MCF 10A (cell line): Measurements from ENCODE around the gene ADGRL3. TPM values are rescaled to one million over a fixed set of nuclear protein-coding genes. Genes with fewer than 3 reads are reported as not detected.
"Not testable (repeated sequence)": the region's sequence is repeated elsewhere in the genome, so short reads cannot be mapped to it uniquely, and the experiment has no call there.

Experiments
- BruUV-seq: library from RNA; stranded (reverse); fragments of 400-500 nt; replicated peaks from 2 replicates; lab custom pipeline; 2021; lab: Mats Ljungman, UMichigan
- CTCF ChIA-PET: fragments of 300-600 bp; sonication (Branson Sonifier 250); formaldehyde crosslinking; extraction: SDS; loops from one replicate; lab custom pipeline; 2021; ENCODE audit warnings: antibody characterized with exemption, inconsistent platforms; lab: Yijun Ruan, JAX
- POLR2A ChIA-PET: fragments of 300-600, 350-650 bp; sonication (Branson Sonifier 250); formaldehyde crosslinking; extraction: SDS; loops from one replicate; lab custom pipeline; 2020; ENCODE audit warnings: antibody characterized with exemption, inconsistent platforms; lab: Yijun Ruan, JAX
- DNase-seq: peaks from one replicate; pipeline ENCODE4 v3.0.0-alpha.2; 2018; ENCODE audit not compliant: unreplicated experiment
- H3K27ac Mint-ChIP-seq: one replicate; pipeline ENCODE4 v1.8.0; 2022; ENCODE audit warnings: mild to moderate bottlenecking, low read depth, mixed read lengths; ENCODE audit not compliant: unreplicated experiment
- H3K27me3 Mint-ChIP-seq: one replicate; pipeline ENCODE4 v1.8.0; 2022; ENCODE audit warnings: mixed read lengths; ENCODE audit not compliant: insufficient read depth, unreplicated experiment
- H3K36me3 Mint-ChIP-seq: one replicate; pipeline ENCODE4 v1.8.0; 2022; ENCODE audit warnings: mild to moderate bottlenecking, moderate library complexity, mixed read lengths; ENCODE audit not compliant: insufficient read depth, unreplicated experiment
- H3K4me1 Mint-ChIP-seq: one replicate; pipeline ENCODE4 v1.8.0; 2022; ENCODE audit warnings: mixed read lengths; ENCODE audit not compliant: insufficient read depth, unreplicated experiment
- H3K4me3 Mint-ChIP-seq: one replicate; pipeline ENCODE4 v1.8.0; 2022; ENCODE audit warnings: mild to moderate bottlenecking, moderate library complexity, mixed read lengths; ENCODE audit not compliant: unreplicated experiment
- H3K9me3 Mint-ChIP-seq: one replicate; pipeline ENCODE4 v1.8.0; 2022; ENCODE audit warnings: mixed read lengths; ENCODE audit not compliant: unreplicated experiment
- CTCF ChIP-seq: fragments of 200-600 bp; IDR thresholded peaks from one replicate; pipeline ENCODE4 v1.8.0; 2022; ENCODE audit warnings: antibody characterized with exemption, mild to moderate bottlenecking; ENCODE audit not compliant: unreplicated experiment
- intact Hi-C: fragments of 100-400 bp; cut with micrococcal nuclease; formaldehyde crosslinking; loops from 2 replicates; pipeline ENCODE4 v1.14.1; 2022
- total RNA-seq: library from RNA; stranded (reverse); gene quantifications from 2 replicates; pipeline ENCODE4 v1.2.3, GENCODE V29; 2022

ADGRL3 gene
- total RNA-seq, 1 experiment from 2014 or later = 3.6 TPM

DNA sequence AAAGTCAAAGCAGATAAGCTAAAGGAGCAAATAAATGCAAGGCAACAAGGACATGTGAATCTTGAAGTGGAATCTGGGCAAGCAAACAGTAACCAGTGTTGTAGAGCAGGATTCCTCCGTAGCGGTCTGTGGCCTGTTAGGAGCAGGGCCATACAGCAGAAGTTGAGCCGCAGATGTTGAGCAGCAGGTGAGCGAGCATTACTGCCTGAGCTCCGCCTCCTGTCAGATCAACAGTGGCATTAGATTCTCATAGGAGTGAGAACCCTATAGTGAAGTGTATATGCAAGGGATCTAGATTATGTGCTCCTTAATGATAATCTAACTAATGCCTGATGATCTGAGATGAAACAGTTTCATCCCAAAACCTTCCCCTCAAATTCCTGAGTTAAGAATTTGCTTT lies 550.7 kb downstream of the ADGRL3 start:
- intact Hi-C loops = no loop called here
- no peaks in the 10 kb centered on the region for H3K27me3 Mint-ChIP-seq
- H3K4me1 Mint-ChIP-seq = no peaks in the 10 kb centered on the region
- no peaks in the 10 kb centered on the region for H3K36me3 Mint-ChIP-seq
- H3K27ac Mint-ChIP-seq = no peak overlapping the region
- CTCF ChIA-PET = interaction anchor here (0.6 kb wide), 1 partner anchor 127 kb away, joined by 3 read pairs; no protein-coding TSS in a partner anchor
- POLR2A ChIA-PET = no interaction called here
- H3K4me3 Mint-ChIP-seq = no peak overlapping the region
- DNase-seq = no peak
- TF ChIP-seq CTCF = no peak
- H3K9me3 Mint-ChIP-seq = no peaks in the 10 kb centered on the region
- BruUV-seq = no TSS peak

DNA sequence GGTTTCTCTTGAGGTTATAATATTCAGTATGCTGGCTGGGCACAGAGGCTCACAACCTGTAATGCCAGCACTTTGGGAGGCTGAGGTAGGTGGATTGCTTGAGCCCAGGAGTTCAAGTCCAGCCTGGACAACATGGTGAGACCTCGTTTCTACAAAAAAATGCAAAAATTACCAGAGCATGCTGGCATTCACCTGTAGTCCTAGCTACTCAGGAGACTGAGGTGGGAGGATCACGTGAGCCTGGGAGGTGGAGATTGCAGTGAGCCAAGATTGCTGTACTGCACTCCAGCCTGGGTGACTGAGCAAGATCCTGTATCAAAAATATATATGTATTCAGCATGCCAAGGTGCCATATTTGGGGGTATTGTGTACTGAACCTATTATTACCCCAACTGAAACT lies 552.5 kb downstream of the ADGRL3 start:
- no peak overlapping the region for H3K4me3 Mint-ChIP-seq
- no peak for TF ChIP-seq CTCF
- ChIA-PET POLR2A (interaction anchor here (0.8 kb wide), 1 partner anchor 445 kb away, joined by 3 read pairs; no protein-coding TSS in a partner anchor), CTCF (no interaction called here)
- intact Hi-C loops = no loop called here
- H3K27ac Mint-ChIP-seq = no peak overlapping the region
- BruUV-seq = no TSS peak
- H3K27me3 Mint-ChIP-seq = no peaks in the 10 kb centered on the region
- DNase-seq = no peak
- H3K9me3 Mint-ChIP-seq = no peaks in the 10 kb centered on the region
- H3K4me1 Mint-ChIP-seq = no peaks in the 10 kb centered on the region
- H3K36me3 Mint-ChIP-seq = no peaks in the 10 kb centered on the region

DNA sequence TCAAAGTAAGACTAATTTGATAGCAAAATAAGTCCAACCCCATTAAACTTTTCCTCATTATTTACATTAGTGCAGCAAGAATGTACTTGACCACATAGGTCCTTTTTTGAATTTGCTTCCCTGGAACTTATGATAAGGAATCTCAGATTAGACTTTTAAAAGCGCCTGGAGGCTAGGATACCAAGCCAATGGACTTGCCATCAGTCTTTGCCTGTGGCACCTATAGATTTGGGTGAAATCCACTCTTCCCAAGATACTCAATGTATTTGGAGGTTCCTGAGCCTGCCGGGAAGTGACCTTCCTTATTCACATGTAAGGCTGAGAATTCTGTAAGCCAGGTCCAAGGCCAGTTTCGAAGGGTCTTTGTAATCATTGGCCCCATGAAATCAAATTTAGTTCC lies 553.6 kb downstream of the ADGRL3 start:
- Mint-ChIP-seq H3K9me3 (no peaks in the 10 kb centered on the region), H3K27me3 (no peaks in the 10 kb centered on the region), H3K4me3 (no peak overlapping the region), H3K27ac (no peak overlapping the region), H3K36me3 (no peaks in the 10 kb centered on the region), H3K4me1 (no peaks in the 10 kb centered on the region)
- no TSS peak for BruUV-seq
- intact Hi-C loops = no loop called here
- ChIA-PET POLR2A (no interaction called here), CTCF (no interaction called here)
- DNase-seq = no peak
- TF ChIP-seq CTCF = no peak

GRCh38 chr4:61756937-61757336 lies 556.8 kb downstream of the ADGRL3 start:
- CTCF ChIA-PET, DNase-seq, H3K9me3 Mint-ChIP-seq, intact Hi-C loops, H3K27ac Mint-ChIP-seq, H3K4me3 Mint-ChIP-seq, H3K27me3 Mint-ChIP-seq, H3K4me1 Mint-ChIP-seq, H3K36me3 Mint-ChIP-seq, BruUV-seq: not testable (repeated sequence)
- POLR2A ChIA-PET = interaction anchor here (0.6 kb wide), 1 partner anchor 31 kb away, joined by 3 read pairs; no protein-coding TSS in a partner anchor

- POLR2A ChIA-PET, H3K4me1 Mint-ChIP-seq: not testable (repeated sequence)
These were observed 557.9 kb downstream of the ADGRL3 start for GRCh38 chr4:61757983-61758382.

GRCh38 chr4:61758596-61758995 lies 558.5 kb downstream of the ADGRL3 start:
- CTCF ChIA-PET = interaction anchor here (2.0 kb wide), 1 partner anchor 17 kb away, joined by 4 read pairs; no protein-coding TSS in a partner anchor
- H3K36me3 Mint-ChIP-seq, H3K27ac Mint-ChIP-seq, intact Hi-C loops, POLR2A ChIA-PET, BruUV-seq, H3K4me1 Mint-ChIP-seq, H3K4me3 Mint-ChIP-seq, H3K27me3 Mint-ChIP-seq, DNase-seq, H3K9me3 Mint-ChIP-seq: not testable (repeated sequence)

More at GRCh38 chr4:61757983-61758382, 557.9 kb downstream of the ADGRL3 start:
- H3K36me3 Mint-ChIP-seq, H3K27me3 Mint-ChIP-seq, H3K9me3 Mint-ChIP-seq, H3K4me3 Mint-ChIP-seq, intact Hi-C loops, DNase-seq, CTCF ChIA-PET, BruUV-seq, H3K27ac Mint-ChIP-seq: not testable (repeated sequence)

GRCh38 chr4:61759245-61759644 lies 559.1 kb downstream of the ADGRL3 start:
- H3K4me1 Mint-ChIP-seq, DNase-seq, intact Hi-C loops, POLR2A ChIA-PET, BruUV-seq, H3K27ac Mint-ChIP-seq, H3K9me3 Mint-ChIP-seq, H3K27me3 Mint-ChIP-seq, H3K4me3 Mint-ChIP-seq, H3K36me3 Mint-ChIP-seq: not testable (repeated sequence)
- CTCF ChIA-PET = interaction anchor here (2.0 kb wide), 1 partner anchor 17 kb away, joined by 4 read pairs; no protein-coding TSS in a partner anchor
